Measurements from ENCODE around the gene RIPOR3. TPM values are rescaled to one million over a fixed set of nuclear protein-coding genes. Genes with fewer than 3 reads are reported as not detected.
"Not testable (repeated sequence)": the region's sequence is repeated elsewhere in the genome, so short reads cannot be mapped to it uniquely, and the experiment has no call there.

Gene RIPOR3
- total RNA-seq, 1 donor: 0.42 TPM

GRCh38 chr20:50646483-50646996, 44.8 kb downstream of the RIPOR3 start:
- Histone ChIP-seq H3K27me3 (ENCODE audit: insufficient read depth, low read length) (no peaks in the 10 kb centered on the region), H3K9me3 (ENCODE audit: low read depth, low read length) (no peaks in the 10 kb centered on the region), H3K4me3 (ENCODE audit: low read length) (no peak overlapping the region), H3K4me1 (ENCODE audit: insufficient read depth, low read length) (no peaks in the 10 kb centered on the region)

GRCh38 chr20:50645253-50646068, 45.9 kb downstream of the RIPOR3 start:
- H3K4me1 ChIP-seq (ENCODE audit: insufficient read depth, low read length): no peaks in the 10 kb centered on the region
- H3K4me3 ChIP-seq (ENCODE audit: low read length): no peak overlapping the region
- no peaks in the 10 kb centered on the region for H3K27me3 ChIP-seq (ENCODE audit: insufficient read depth, low read length)
- no peaks in the 10 kb centered on the region for H3K9me3 ChIP-seq (ENCODE audit: low read depth, low read length)

GRCh38 chr20:50642288-50642803, 49.0 kb downstream of the RIPOR3 start:
- Histone ChIP-seq H3K4me3 (ENCODE audit: low read length) (no peak overlapping the region), H3K27me3 (ENCODE audit: insufficient read depth, low read length) (no peaks in the 10 kb centered on the region), H3K4me1 (ENCODE audit: insufficient read depth, low read length) (no peaks in the 10 kb centered on the region), H3K9me3 (ENCODE audit: low read depth, low read length) (no peaks in the 10 kb centered on the region)

DNA sequence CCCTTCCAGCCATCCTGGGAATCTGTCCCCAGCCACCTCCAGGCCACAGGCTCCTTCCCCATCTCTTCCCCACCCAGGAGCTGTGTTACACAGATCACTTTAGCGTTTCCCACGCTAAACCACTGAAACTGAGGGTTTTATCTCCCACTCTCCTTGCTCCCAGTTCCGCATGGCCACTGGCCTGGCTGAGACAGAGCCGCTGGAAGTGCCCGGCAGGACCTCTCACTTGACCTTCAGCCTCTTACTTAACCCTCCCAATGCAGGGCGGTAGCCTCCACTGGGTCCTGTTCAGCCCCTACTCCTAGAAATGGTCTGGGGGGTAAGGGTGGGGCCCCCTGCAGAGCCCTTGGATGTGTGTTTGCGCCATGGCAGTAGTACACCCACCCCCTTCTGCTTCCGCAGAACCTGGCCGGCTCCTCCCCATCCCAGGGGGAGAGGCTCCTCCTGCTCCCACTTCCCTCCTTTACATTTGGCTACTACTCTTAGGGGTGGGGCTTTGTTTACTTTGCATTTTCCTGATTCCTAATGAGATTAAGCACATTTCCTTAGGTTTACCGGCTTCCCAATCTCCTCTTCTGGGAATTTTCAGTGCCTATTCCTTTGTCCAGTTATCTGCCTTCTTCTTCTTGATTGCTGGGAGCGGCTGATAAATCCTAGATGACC, 49.6 kb downstream of the RIPOR3 start:
- H3K27me3 ChIP-seq (ENCODE audit: insufficient read depth, low read length); H3K4me3 ChIP-seq (ENCODE audit: low read length); H3K9me3 ChIP-seq (ENCODE audit: low read depth, low read length); H3K4me1 ChIP-seq (ENCODE audit: insufficient read depth, low read length): not testable (repeated sequence)

GRCh38 chr20:50639971-50640711, 51.2 kb downstream of the RIPOR3 start:
- H3K27me3 ChIP-seq (ENCODE audit: insufficient read depth, low read length); H3K4me1 ChIP-seq (ENCODE audit: insufficient read depth, low read length); H3K9me3 ChIP-seq (ENCODE audit: low read depth, low read length); H3K4me3 ChIP-seq (ENCODE audit: low read length): not testable (repeated sequence)

DNA sequence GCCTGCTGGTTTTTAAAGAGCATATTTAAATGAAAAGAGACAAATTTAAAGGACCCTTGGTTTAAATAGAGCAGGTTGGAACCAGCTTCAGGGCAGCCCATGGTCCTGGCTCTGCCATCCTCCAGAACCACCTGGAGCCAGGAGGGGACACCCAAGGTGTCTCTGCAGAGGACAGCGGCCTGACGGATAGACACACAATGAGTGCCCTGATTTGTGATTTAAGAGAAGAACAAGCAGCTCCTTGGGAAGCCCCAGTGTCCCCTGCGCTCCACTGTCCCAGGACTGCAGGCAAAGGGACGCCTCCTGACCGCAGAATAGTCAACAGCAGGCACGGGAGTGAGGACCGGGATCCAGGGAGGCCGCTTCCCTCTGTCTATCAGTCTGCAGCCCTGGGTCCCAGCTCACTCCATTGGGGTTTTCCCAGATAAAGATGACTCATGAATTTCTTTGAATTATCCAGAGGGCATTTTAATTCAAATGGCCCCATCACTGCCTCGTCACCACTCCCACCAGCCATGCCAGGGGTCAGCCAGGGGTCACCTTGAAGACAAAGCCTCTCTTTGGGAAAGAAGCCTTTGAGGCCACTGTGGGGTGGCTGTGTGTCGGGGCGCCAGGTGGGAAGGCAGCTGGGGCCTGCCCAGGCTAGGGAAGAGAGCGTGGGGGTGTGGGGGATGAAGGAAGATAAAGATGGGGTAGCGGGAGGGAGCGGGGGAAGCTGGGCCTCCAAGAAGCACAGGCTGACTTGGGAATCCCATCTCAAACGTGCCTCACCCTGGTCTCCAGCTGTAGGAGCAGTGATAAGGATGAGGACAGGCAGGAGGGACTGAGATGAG, 53.1 kb downstream of the RIPOR3 start:
- H3K4me3 ChIP-seq (ENCODE audit: low read length); H3K9me3 ChIP-seq (ENCODE audit: low read depth, low read length); H3K27me3 ChIP-seq (ENCODE audit: insufficient read depth, low read length); H3K4me1 ChIP-seq (ENCODE audit: insufficient read depth, low read length): not testable (repeated sequence)

GRCh38 chr20:50636601-50637540, 54.5 kb downstream of the RIPOR3 start:
- Histone ChIP-seq H3K27me3 (ENCODE audit: insufficient read depth, low read length) (no peaks in the 10 kb centered on the region), H3K4me1 (ENCODE audit: insufficient read depth, low read length) (no peaks in the 10 kb centered on the region), H3K9me3 (ENCODE audit: low read depth, low read length) (no peaks in the 10 kb centered on the region), H3K4me3 (ENCODE audit: low read length) (no peak overlapping the region)

- H3K4me3 ChIP-seq (ENCODE audit: low read length): no peak overlapping the region
- no peaks in the 10 kb centered on the region for H3K27me3 ChIP-seq (ENCODE audit: insufficient read depth, low read length)
- H3K4me1 ChIP-seq (ENCODE audit: insufficient read depth, low read length): no peaks in the 10 kb centered on the region
- H3K9me3 ChIP-seq (ENCODE audit: low read depth, low read length): no peaks in the 10 kb centered on the region
Observed at GRCh38 chr20:50635676-50636600, 55.4 kb downstream of the RIPOR3 start.

GRCh38 chr20:50635014-50635557, 56.3 kb downstream of the RIPOR3 start:
- Histone ChIP-seq H3K4me1 (ENCODE audit: insufficient read depth, low read length) (no peaks in the 10 kb centered on the region), H3K9me3 (ENCODE audit: low read depth, low read length) (no peaks in the 10 kb centered on the region), H3K4me3 (ENCODE audit: low read length) (no peak overlapping the region), H3K27me3 (ENCODE audit: insufficient read depth, low read length) (no peaks in the 10 kb centered on the region)

GRCh38 chr20:50634191-50634590, 57.2 kb downstream of the RIPOR3 start:
- Histone ChIP-seq H3K4me1 (ENCODE audit: insufficient read depth, low read length) (no peaks in the 10 kb centered on the region), H3K4me3 (ENCODE audit: low read length) (no peak overlapping the region), H3K27me3 (ENCODE audit: insufficient read depth, low read length) (no peaks in the 10 kb centered on the region), H3K9me3 (ENCODE audit: low read depth, low read length) (no peaks in the 10 kb centered on the region)

DNA sequence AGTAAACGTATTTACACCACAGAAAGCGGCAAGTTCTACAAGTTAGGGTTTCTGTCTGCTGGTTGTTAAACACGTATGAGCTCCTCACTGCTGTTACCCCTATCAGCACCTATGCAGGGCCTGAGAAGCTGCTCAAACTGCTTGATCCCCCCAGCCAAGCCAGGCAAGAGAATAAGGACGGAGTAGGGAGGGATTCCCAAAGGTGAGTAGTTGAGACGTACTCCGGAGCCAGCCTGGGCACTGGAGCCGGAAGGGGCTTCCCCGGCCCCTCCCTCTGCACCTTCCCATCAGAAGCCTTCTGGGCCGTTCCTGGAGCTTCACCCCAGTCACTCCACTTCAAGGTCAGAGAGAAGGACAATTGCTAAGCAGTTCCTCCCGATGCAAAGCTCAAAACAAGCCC, 58.0 kb downstream of the RIPOR3 start:
- Histone ChIP-seq H3K4me3 (ENCODE audit: low read length) (no peak overlapping the region), H3K9me3 (ENCODE audit: low read depth, low read length) (no peaks in the 10 kb centered on the region), H3K4me1 (ENCODE audit: insufficient read depth, low read length) (no peaks in the 10 kb centered on the region), H3K27me3 (ENCODE audit: insufficient read depth, low read length) (no peaks in the 10 kb centered on the region)

DNA sequence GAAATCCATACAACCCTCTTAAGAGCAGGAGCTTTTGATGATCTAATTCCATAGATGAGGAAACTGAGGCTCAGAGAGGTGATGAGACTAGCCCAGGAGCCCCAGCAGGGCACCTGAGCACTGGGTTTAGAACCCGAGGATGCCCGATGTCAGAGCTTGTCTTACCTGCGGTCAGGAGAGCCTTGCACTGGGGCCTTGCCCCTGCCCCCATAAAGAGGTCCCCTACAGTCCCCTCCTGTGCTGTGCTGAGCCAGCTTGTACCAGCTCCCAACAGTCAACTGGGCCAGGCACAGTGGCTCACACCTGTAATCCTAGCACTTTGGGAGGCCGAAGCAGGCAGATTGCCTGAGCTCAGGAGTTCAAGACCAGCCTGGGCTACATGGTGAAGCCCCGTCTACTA, 58.6 kb downstream of the RIPOR3 start:
- Histone ChIP-seq H3K9me3 (ENCODE audit: low read depth, low read length) (no peaks in the 10 kb centered on the region), H3K27me3 (ENCODE audit: insufficient read depth, low read length) (no peaks in the 10 kb centered on the region), H3K4me1 (ENCODE audit: insufficient read depth, low read length) (no peaks in the 10 kb centered on the region)

More for the DNA sequence above, 58.6 kb downstream of the RIPOR3 start:
- no peak overlapping the region for H3K4me3 ChIP-seq (ENCODE audit: low read length)
